GM10847 (cell line): Measurements from ENCODE around the gene TEC.

Experiments
- POLR2A ChIP-seq: IDR thresholded peaks from 2 replicates; pipeline ENCODE4 v1.6.1; 2011; ENCODE audit not compliant: insufficient read length; ENCODE audit errors: extremely low read depth

The TEC gene

DNA sequence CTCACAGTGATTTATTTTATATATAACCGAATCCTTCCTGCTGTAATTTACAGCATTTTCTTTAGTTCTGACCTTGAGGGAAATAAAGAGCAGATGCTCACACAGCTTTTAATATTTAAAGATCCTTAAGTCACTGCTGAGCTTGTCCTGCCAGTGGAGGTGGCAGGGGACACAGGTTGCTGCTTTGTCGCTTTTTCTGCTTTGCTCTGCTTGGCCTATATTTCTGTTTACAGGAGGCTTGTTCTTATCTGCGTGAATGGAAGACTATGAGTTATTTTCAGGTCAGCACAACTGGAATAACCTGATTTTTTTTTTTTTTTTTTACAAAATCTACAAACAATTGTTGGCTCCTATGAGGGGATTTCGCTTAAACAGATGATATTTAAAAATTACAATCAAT lies 137.9 kb downstream of the TEC start:
- TF ChIP-seq POLR2A = no peak

DNA sequence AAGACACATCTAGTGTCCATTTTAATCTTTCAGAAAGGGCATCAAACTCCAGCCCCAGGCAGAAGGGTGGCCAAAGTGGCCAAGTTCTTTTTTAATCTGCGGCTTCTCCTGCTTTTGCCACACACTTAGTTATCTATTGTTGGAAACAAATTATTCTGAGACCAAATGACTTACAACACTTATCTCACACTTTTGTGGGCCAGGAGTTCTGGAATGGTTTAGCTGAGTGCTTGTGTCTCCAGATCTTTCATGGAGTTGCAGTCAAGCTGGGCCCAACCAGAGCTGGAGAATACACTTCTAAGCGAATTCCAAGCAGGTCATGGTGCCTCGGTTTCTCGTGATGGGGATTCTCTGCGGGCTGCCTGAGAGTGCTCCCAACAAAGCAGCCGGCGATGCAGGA lies 139.5 kb downstream of the TEC start:
- no peak for TF ChIP-seq POLR2A

GRCh38 chr4:48129307-48130014 lies 140.2 kb downstream of the TEC start:
- no peak for TF ChIP-seq POLR2A

- no peak for TF ChIP-seq POLR2A
These were observed 141.8 kb downstream of the TEC start for GRCh38 chr4:48127682-48128404.

DNA sequence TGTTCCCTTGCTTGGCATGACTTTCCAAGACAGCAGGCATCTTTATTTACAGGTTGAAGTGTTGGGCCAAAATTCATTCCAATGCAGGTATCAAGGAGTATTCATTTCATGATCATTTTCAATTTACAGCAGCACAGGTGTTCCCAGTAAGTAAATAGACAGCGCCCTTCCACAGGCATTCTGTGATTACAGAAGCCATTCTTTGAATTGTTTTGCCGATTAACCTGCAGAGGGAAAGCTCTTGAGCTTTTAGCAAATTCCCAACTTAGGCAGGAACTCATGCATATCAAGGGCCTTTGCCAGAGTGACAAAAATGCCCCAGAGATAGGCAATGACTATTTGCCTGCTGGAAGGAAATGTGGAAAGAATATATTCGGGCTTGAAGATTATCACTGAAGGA lies 142.4 kb downstream of the TEC start:
- TF ChIP-seq POLR2A = no peak

- no peak for TF ChIP-seq POLR2A
These were observed 143.0 kb downstream of the TEC start for GRCh38 chr4:48126621-48127020.

- no peak for TF ChIP-seq POLR2A
These were observed 144.8 kb downstream of the TEC start for GRCh38 chr4:48124870-48125269.

GRCh38 chr4:48122756-48123155 lies 146.9 kb downstream of the TEC start:
- no peak for TF ChIP-seq POLR2A

DNA sequence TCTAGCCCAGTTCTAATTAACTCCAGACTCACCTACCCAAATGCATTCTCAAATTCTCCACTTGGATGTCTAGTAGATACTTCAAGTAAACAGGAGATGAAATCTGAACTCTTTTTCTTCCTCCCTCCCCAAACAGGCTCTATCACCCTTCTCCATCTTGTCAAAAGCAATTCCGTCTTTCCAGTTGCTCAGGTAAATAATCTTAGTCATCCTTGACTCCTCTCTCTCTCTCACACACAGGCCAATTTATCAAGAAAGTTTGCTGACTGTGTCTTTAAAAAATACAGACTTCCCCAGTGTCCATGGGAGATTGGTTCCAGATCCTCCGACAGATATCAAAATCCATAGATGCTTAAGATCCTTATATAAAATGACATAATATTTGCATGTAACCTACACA lies 148.5 kb downstream of the TEC start:
- no peak for TF ChIP-seq POLR2A

GRCh38 chr4:48120132-48120531 lies 149.5 kb downstream of the TEC start:
- no peak for TF ChIP-seq POLR2A

- no peak for TF ChIP-seq POLR2A
These were observed 150.0 kb downstream of the TEC start for GRCh38 chr4:48119646-48120045.

DNA sequence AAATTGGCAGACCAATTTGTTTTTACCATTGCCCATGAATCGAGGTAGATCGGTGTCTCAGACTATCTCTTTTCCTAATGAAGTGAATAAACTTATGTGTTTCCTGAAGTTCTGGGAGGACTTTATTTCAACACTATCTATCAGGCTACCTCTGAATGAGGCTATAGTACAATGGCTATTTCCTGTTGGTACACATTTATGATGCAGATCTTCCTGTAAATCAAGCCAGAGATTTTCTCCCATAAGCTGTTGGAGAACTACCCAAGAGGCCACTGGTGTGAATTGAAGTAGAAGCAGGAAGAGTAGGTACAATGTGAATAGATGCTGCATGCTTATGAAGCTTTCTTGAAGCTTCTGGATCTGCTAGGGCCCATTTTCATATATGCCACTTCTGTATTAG lies 151.6 kb downstream of the TEC start:
- no peak for TF ChIP-seq POLR2A

DNA sequence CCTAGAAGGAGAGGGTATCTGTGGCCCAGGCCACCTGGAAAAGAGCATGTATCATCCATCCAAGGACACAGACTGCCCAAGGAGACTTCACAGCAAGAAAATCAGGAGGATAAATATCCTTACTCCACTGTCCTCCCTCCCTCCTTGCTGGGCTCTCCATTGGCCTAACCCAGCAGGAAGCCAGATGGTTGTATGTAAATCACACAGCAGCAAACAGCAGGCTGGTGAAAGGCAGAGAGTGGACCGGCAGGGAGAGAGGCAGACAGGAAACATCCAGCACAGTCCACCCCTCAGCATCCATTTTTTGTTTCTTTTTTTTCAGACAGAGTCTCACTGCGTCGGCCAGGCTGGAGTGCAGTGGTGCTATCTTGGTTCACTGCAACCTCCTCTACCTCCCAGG lies 153.1 kb downstream of the TEC start:
- TF ChIP-seq POLR2A = no peak

DNA sequence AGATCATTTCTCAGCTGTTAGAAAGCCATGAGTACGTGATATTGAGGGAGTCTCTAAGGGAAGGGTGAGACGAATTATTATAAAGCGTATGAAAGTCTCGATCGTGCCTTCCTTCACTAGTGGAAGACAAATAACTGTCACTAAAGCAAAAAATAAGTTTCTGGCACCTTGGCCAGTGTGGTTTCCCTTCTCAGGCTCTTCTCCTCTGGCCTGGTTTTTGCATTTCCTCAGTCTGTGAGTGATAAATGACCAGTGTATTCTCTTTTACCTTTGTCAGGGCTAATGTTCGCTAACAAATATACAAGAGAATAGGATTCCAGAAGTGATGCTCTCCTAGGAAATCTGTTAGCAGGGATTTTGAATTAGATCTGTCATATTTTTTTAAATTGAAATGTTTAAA lies 155.2 kb downstream of the TEC start:
- no peak for TF ChIP-seq POLR2A

GRCh38 chr4:48112017-48112667 lies 157.5 kb downstream of the TEC start:
- TF ChIP-seq POLR2A = no peak

DNA sequence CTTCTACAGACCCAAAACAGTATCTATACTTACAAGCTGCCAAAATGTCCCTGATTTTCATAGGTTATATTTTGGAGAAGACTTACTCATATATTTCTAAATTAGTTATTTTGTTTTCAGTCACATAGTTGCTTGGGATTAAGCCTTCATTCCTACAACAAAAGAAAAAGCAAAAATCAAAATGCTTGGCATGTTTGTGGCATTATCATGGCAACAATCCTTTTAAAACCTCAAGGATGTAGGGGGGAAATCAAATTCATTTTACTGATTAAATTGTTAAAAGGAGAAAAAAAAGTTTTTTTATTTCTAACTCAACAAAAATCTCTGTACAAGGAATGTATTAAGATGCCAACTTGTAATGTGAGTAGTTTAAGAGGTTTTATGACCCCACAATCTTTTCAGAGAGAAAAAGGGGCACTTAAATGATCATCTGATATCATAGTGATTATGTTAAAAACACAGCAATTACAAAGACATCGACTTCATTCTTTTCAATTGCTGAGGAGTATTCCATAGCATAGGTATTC lies 159.1 kb downstream of the TEC start:
- TF ChIP-seq POLR2A = no peak
